Measurements from ENCODE around the gene ARHGAP6.

ARHGAP6 gene

GRCh38 chrX:11470250-11470974 lies 195.3 kb downstream of the ARHGAP6 start:
- H3K9me3 ChIP-seq (ENCODE audit: severe bottlenecking), result no peaks in the 10 kb centered on the region
- TF ChIP-seq CTCF (IDR thresholded peaks at IDR 0.05; ENCODE audit: low read depth, low read length), result no peak
- H3K4me3 ChIP-seq (ENCODE audit: low read depth, low read length), result no peak overlapping the region
- DNase-seq, result no peak
- no peaks in the 10 kb centered on the region for H3K36me3 ChIP-seq
- H3K27ac ChIP-seq, result no peak overlapping the region
- peaks cover 17% of the 10 kb centered on the region for H3K27me3 ChIP-seq (ENCODE audit: insufficient read depth, low read depth, severe bottlenecking)

GRCh38 chrX:11465648-11466411 lies 199.9 kb downstream of the ARHGAP6 start:
- no peak for TF ChIP-seq CTCF (IDR thresholded peaks at IDR 0.05; ENCODE audit: low read depth, low read length)
- Histone ChIP-seq H3K27me3 (ENCODE audit: insufficient read depth, low read depth, severe bottlenecking) (peaks cover 33% of the 10 kb centered on the region), H3K9me3 (ENCODE audit: severe bottlenecking) (no peaks in the 10 kb centered on the region), H3K36me3 (no peaks in the 10 kb centered on the region), H3K27ac (no peak overlapping the region), H3K4me3 (ENCODE audit: low read depth, low read length) (no peak overlapping the region)
- no peak for DNase-seq

GRCh38 chrX:11464836-11465463 lies 200.8 kb downstream of the ARHGAP6 start:
- Histone ChIP-seq H3K27ac (no peak overlapping the region), H3K36me3 (no peaks in the 10 kb centered on the region), H3K9me3 (ENCODE audit: severe bottlenecking) (no peaks in the 10 kb centered on the region), H3K27me3 (ENCODE audit: insufficient read depth, low read depth, severe bottlenecking) (peaks cover 27% of the 10 kb centered on the region), H3K4me3 (ENCODE audit: low read depth, low read length) (no peak overlapping the region)
- no peak for TF ChIP-seq CTCF (IDR thresholded peaks at IDR 0.05; ENCODE audit: low read depth, low read length)
- DNase-seq, result no peak

GRCh38 chrX:11464380-11464779 lies 201.3 kb downstream of the ARHGAP6 start:
- H3K27me3 ChIP-seq (ENCODE audit: insufficient read depth, low read depth, severe bottlenecking), result peaks cover 28% of the 10 kb centered on the region
- H3K4me3 ChIP-seq (ENCODE audit: low read depth, low read length), result no peak overlapping the region
- H3K9me3 ChIP-seq (ENCODE audit: severe bottlenecking), result no peaks in the 10 kb centered on the region
- no peak for DNase-seq
- TF ChIP-seq CTCF (IDR thresholded peaks at IDR 0.05; ENCODE audit: low read depth, low read length), result no peak
- no peaks in the 10 kb centered on the region for H3K36me3 ChIP-seq
- no peak overlapping the region for H3K27ac ChIP-seq

- H3K27me3 ChIP-seq (ENCODE audit: insufficient read depth, low read depth, severe bottlenecking), result peaks cover 38% of the 10 kb centered on the region
- H3K9me3 ChIP-seq (ENCODE audit: severe bottlenecking), result no peaks in the 10 kb centered on the region
- TF ChIP-seq CTCF (IDR thresholded peaks at IDR 0.05; ENCODE audit: low read depth, low read length), result no peak
- no peak overlapping the region for H3K4me3 ChIP-seq (ENCODE audit: low read depth, low read length)
- H3K36me3 ChIP-seq, result no peaks in the 10 kb centered on the region
- no peak for DNase-seq
- H3K27ac ChIP-seq, result no peak overlapping the region
These were observed 203.1 kb downstream of the ARHGAP6 start for GRCh38 chrX:11462648-11463047.

All from WERI-Rb-1 (cell line).